DND-41 (cell line): ENCODE measurements around the gene LRRC56.

Experiments
- CTCF ChIP-seq: IDR thresholded peaks from 2 replicates; pipeline ENCODE4 v1.5.1; 2012; ENCODE audit warnings: borderline replicate concordance, low read length, moderate library complexity, mild to moderate bottlenecking; ENCODE audit not compliant: poor library complexity, severe bottlenecking; ENCODE audit errors: extremely low read depth
- EZH2 ChIP-seq: IDR thresholded peaks from 3 replicates; pipeline ENCODE4 v1.6.1; 2012; ENCODE audit warnings: borderline replicate concordance, low read depth, mild to moderate bottlenecking, moderate library complexity, low read length, inconsistent platforms; ENCODE audit not compliant: severe bottlenecking

GRCh38 chr11:540583-541432 is 3.5 kb downstream of the LRRC56 start:
- TF ChIP-seq EZH2 (no peak), CTCF (no peak)
